GM11168 (cell line): ENCODE measurements around the gene SSTR3.
"Not testable (repeated sequence)": the region's sequence is repeated elsewhere in the genome, so short reads cannot be mapped to it uniquely, and the experiment has no call there.

ENCODE experiments used
- in situ Hi-C: fragments of 300-500 bp; cut with MboI; formaldehyde crosslinking; loops from one replicate; pipeline ENCODE4 v1.12.0; 2022; ENCODE audit warnings: low sequenced_read_pairs; ENCODE audit not compliant: unreplicated experiment

Gene SSTR3

DNA sequence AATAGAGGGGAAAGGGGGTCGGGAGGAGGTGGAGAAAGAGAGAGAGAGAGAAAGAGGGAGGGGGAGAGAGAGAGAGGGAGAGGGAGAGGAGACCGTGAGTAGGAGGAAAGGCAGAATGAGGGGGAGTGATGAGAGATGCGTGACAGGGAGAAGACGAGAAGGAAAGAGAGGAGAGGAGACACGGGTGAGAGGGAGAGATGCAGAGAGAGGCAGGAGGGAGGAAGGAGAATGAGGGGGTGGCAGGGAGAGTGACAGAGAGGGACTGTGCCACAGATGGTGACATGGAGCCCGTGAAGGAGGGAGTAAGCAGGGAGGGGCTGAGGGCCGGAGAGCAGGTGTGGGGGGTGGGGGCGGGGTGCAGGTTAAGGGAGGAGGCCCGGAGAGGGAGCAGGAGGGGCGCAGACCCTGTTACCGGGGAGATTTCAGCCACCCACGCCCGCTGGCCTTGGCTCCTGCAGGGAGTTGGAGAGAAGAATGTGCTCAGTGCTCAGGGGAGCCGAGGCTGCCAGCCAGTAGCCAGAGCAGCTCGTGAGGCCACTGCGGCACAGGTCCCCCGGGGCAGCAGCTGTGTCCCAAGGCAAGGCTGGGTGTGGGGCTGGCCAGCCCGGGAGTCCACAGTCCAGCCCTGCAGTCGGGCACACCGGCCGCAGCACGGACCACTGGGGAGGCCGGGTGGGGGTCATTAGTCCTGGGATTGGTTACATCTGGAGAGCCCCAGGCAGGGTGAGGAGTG is at the start of gene SSTR3:
TSS of gene SSTR3 (minus strand) at position 304 of the 733 bp plus-strand sequence. CDS start 4,674 bp downstream, outside the sequence.
- in situ Hi-C loops = no loop called here

DNA sequence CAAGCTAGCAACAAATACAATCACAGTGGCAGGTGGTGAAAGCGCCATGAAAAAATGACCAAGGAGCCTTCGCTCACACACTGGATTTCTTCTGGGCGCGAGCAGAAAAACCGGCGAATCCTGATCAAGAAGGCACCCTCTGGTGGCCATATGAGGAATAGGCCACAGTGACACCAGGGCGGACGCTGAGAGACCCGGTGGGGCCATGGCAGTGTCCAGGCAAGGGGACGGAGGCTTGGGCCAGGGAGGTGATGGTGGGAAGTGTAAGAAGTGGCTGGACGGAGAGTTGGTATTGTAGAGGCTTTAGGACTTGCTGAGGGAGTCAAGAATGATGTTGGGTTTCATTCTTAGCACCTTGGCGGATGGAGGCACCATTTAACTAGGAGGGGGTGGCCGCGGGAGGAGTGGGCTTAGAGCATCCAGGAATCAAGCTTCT is 48.6 kb upstream of the SSTR3 start:
- in situ Hi-C loops = no loop called here

DNA sequence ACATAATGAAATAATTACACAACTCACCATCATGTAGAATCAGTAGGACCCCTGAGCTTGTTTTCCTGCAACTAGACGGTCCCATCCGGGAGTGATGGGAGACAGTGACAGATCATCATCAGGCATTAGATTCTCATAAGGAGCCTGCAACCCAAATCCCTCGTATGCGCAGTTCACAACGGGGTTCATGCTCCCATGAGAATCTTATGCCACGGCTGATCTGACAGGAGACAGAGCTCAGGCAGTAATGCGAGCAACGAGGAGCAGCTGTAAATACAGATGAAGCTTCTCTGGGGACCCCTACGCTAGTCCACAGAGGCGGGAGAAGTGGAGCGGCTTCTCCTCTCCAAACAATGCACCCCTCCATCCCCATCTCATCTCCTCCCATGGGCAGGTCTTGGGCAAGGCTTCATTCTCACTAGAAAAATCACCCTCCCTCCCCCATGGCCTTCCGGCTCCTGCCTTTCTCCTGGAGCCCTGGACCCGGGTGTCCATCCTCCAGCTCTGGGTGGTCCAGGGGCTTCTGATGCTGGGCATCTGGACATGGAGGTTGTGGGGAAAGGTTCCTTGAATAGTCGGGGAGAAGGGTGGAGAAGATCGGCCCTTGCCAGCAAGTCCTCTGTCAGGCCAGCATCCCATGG is 48.0 kb upstream of the SSTR3 start:
- in situ Hi-C loops = no loop called here

DNA sequence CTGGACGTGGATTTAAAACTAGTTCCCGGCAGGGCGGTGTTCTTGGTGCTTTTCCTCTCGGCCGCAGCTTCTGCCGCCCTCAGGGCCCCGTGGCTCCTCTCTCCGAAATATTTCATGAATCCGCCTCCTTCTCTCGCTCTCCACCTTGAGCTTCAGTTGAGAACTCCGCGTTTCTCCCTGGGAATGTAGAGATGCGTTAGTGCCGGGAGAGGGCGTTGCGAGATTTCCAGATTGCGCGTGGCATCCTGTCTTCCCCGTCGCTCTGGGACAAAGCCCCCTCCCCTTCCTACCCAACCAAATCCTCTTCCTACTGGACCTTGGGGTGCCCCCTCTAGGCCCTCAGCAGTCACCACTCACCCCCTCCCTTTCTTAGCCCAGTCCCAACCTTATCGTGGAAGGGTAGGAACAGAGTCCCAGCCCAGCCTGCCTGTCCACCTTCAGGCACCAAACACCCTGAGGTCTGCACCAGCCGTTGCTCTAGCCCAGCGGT is 47.3 kb upstream of the SSTR3 start:
- in situ Hi-C loops = no loop called here

DNA sequence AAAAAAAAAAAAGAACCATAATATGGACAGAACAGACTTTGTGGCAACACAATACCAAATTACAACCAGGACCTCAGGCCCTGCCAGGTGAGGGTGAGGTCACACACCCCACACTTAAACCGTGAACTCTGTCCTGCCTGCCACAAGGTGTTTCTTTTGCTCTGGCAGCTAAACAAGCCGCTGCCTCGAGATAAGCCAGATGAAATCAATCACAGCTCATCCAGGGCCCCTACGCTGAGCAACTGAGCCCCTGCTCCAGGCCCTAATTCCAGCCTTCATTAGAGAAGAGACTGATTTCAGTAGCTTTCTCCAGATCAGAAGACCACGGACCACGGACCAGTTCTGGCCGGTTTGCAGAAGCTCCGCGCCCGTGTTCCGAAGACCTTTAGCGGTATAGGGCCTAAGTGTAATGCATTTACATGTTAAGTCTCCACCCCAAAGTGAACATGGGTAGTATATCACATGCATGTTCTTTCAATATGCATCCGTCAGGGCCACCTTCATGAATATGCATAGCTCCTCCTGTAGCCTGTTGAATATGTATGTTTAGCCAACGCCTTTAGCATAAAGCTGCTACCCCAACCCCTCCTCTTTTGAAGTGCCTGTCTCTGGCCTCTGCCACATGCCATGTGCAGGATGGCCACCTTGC is 46.6 kb upstream of the SSTR3 start:
- in situ Hi-C loops = no loop called here

DNA sequence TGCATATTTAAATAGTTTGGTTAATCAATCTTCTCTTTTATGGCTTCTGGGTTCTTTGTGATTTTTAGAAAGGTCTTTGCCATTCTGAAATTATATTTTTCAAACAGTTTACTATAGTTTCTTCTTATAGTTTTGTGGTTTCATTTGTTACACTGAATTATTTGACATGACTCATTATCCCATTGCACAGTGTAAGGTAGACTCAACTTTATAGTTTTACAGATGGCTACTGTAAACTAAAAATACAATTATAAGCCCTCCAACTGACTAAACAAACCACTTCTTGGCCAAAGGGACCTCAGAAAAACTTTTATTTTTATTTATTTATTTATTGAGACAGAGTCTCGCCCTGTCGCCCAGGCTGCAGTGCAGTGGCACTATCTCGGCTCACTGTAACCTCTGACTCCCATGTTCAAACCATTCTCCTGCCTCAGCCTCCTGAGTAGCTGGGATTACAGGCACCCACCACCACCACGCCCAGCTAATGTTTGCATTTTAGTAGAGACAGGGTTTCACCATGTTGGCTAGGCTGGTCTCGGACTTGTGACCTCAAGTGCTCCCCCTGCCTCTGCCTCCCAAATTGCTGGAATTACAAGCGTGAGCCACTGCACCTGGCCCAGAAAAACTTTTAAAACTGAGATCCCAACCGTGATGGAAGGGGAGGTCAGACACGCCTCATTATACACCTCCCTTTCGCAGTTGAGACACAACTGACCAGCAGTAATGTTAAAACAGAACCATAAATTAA is 45.9 kb upstream of the SSTR3 start:
- in situ Hi-C loops = no loop called here

DNA sequence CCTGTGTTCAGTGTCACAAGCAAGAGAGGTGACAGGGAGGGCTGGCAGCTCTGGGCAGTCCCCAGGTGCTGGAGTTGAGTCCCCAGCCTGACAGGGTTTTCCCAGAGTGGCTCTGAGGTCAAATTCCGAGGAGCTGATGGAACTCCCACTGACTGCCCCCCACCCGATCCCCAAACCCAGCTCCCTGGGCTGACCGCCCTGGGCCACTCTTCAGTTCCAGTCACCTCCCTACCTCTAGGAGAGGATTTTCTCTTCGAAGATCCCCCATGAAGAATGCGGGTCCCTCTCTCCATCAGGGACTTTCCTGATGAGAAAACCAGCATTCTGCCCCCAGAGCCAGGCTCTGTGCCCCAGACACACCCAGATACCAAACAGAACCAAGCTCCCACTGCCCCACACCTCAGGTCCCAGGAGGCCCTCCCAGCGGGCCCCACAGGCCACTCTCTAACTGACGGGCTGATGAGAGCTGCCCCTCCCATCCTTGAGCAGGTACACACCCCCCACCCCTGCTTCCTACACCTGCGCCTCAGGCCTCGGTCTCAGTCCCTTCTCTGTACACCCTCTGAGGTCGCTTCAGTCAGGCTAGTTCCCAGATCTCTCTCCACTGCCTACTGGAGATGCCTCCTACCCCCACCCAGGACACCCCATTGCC is 43.9 kb upstream of the SSTR3 start:
- in situ Hi-C loops = no loop called here

DNA sequence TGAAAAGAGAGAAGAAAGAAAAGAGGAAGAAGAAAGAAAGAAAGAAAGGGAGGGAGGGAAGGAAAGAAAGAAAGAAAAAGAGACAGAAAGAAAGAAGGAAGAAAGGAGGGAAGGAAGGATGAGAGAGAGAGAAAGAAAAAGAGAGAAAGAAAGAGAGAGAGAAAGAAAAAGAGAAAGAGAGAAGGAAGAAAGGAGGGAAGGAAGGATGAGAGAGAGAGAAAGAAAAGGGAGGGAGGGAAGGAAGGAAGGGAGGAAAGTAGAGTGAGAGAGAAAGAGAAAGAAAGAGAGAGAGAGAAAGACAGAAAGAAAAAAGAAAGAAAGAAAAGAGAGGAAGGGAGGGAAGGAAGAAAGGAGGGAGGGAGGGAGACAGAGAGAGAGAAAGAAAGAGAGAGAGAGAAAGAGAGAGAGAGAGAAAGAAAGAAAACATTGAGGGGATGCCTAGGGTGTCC is 43.3 kb upstream of the SSTR3 start:
- in situ Hi-C loops = no loop called here

DNA sequence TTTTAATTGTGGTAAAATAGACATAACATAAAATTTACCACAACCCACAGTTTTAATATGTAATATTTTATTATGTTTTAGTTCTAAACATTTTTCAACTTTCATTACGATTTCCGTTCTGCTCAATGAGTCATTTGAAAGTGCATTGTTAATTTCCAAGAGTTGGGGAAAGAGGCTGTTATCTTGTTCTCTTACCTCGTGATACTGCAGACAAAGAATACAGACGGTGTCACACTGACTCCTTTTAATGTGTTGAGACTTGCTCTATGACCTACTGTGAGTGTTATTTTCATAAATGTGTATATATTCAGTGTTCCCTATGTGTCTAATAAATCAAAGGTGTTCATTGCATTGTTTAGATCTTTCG is 42.6 kb upstream of the SSTR3 start:
- in situ Hi-C loops = no loop called here

DNA sequence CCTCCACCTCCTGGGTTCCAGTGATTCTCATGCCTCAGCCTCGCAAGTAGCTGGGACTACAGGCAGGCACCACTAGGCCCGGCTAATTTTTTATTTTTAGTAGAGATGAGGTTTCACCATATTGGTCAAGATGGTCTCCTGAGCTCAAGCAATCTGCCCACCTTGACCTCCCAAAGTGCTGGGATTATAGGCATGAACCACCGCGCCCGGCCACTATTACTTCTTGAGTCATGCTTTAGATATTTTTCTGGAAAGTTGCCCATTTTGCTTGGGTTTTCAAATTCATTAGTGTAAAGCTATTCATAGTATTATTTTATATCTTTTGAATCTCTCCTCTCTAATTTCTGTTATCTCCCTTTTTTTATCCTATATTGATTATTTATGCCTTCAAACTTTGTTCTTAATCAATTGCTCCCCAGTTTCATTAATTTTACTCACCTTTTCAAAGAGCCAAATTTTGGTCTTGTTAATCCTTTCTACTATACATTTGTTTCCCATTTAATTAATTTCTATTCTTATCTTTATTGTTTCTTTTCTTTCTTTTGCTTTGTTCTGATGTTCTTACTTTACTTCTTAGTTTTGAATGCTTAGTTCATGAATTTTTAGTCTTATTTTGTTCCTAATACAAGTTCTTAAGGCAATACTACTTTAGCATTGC is 42.1 kb upstream of the SSTR3 start:
- in situ Hi-C loops = no loop called here

DNA sequence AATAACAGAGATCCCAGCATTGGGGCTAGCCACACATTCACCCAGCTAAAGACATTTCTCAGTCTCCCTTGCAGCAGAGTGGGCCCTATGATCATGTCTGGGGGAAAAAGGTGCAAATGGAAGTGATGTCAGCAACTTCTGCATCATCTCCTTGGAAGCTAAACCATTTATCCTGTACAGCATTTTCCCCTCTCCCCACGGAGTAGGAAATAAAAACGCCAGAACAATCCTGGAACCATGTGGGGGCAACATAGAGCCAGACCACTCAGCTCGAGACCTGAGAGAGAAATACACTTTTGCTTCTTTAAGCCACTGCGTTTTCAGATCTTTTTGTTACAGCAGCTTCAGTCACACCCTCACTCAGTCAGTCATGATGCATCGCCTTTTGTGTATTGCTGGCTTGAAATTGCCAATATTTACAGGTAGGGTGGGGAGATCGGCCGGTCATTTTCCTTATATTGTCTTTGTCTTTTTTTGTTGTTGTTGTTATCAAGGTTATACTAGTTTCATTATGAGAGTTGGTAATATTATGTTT is 40.9 kb upstream of the SSTR3 start:
- in situ Hi-C loops = no loop called here

DNA sequence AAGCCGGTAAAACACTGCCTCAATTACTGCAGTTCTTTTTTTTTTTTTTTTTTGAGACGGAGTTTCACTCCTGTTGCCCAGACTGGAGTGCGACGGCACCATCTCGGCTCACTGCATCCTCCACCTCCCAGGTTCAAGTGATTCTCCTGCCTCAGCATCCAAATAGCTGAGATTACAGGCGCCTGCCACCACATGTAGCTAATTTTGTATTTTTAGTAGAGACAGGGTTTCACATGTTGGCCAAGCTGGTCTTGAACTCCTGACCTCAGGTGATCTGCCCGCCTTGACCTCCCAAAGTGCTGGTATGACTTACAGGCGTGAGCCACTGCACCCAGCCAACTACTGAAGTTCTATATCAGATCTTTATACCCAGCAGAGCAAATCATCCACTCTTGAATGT is 39.6 kb upstream of the SSTR3 start:
- in situ Hi-C loops = not testable (repeated sequence)

DNA sequence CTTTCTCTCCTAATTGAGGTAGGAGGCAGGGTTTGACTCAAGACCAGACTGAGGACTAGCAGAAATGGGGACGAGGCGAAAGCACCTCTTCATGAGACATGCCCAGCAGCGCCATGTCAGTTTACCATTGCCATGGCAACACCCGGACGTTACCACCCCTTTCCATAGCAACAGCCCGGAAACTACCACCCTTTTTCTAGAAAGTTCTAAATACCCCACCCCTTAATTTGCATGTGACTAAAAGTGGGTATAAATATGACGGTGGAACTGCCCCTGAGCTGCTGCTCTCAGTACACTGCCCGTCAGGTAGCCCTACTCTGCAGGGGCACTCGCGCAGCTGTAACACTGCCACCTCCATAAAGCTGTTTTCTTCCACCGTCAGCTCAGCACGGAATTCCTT is 37.7 kb upstream of the SSTR3 start:
- in situ Hi-C loops = no loop called here

DNA sequence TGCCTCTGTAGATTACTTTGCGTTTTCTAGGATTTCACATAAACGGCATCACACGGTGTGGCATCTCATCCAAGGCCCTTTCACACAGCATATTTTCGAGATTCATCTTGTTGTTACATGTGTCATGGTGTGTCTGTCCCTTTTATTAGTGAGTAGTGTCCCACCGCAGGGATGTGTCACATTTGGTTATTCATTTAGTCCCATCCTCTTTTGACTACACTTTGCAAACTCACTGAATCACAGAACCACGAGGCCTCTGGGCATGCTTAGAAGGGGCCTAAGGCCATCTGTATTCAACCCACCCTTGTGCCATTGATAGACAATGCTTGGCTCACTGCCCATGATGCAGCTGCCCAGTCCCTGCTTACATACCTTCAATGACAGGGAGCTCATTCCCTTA is 36.0 kb upstream of the SSTR3 start:
- in situ Hi-C loops = no loop called here

DNA sequence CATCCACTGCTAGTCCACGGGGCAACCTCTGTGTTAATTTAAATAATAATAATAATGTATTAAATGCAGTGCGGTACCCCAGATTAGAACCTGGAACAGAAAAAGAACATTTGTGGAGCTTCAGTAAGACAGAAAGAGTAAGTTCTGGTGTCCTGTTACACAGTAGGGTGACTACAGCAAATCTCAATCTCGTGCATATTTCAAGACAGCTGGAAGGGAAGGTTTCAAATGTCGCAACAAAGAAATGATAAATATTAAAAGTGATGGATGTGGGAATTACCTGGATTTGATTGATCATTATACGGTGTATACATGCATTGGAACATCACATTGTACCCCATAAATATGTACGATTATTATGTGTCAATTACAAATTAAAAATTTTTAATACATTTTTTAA is 33.5 kb upstream of the SSTR3 start:
- in situ Hi-C loops = no loop called here

DNA sequence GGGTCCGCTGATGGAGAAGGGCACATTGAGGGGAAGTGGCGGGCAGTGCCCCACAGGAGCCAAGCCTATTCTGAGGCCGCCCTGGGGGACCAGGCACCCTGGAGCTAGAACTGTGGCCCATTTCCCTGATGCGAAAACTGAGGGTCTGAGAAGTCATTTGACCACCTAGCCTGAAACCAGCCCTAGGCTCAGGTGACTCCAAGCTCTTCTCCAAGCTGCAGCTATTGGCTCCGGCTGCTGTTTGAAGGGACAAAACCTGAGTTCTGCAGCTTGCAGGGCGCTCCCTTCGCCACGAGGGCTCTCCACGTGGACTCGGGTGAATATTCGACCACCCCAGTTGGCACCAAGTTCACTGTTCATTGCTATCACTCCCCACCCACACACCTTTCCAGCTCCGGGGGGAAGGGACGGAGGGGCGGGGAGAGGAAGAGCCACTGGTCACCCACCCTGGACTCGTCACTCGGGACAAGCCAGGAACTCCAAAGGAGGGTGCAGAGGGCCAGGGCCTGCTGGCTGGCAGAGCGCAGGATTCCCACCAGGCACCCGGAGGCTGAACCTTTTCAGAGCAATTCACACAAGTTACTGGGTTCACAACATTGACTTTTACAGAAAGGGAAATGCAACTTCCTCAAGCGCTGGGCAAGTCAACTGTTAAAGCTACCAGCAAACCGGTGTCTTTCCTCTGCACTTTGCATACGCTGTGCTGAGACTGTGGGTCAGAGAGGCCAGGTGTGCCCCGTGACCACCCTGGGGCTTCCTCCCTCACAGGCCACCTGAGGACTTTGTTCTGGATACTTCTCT is 32.8 kb upstream of the SSTR3 start:
- in situ Hi-C loops = no loop called here

DNA sequence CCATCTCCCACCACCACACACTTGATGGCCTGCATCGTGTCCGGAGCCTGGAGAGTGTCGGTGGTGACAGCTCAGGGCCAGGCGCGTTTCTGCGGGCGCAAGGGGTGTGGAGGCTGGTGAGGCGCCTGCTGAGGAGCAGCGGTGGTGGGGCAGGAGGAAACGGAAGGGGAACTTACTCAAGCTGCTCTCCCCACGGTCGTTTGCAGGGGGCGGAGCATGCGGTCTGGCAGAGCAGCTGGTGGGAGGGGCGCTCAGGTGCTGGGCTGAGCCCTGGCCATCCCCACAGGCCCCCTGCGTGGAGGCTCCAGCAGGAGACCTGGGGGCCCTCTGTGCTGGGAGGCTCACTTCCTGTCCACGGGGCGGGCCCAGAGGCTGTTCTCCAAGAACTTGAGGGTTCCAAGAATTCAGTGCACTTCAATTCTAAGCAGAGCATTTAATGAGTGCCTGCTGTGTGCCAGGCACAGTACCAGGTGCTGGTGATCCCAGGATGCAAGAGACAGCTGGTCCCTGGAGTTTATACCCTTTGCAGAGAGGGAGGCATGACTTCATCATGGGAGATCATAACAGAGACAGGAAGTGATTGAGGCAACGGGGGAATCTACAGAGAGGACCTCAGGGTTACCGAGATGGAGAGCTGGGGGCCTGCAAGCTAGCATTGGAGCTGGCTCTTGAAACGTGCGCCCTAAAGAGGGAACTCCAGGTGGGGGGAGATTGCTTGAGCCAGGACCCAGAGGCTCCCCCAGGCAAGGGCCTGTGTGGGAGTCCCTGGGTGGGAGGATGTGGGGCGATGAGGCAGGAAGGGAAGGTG is 32.0 kb upstream of the SSTR3 start, which contains the start of gene RAC2:
TSS of gene RAC2 (minus strand) at position 156 of the 808 bp plus-strand sequence. CDS start at position 35, 121 bp downstream.
- in situ Hi-C loops = no loop called here
